GM12892 (cell line): Measurements from ENCODE around the gene FOXL3.

Experiments used
- DNase-seq: peaks from one replicate; pipeline ENCODE4 v3.0.0; 2011; ENCODE audit not compliant: insufficient read length
- FAIRE-seq: peaks from 2 replicates; lab custom pipeline; 2011; peaks lifted over from hg19 to GRCh38; lab: Jason Lieb, UNC
- POLR2A ChIP-seq: IDR thresholded peaks from 2 replicates; pipeline ENCODE4 v1.6.1; 2011; ENCODE audit warnings: low read depth, low read length, control low read depth
- POLR2AphosphoS5 ChIP-seq: IDR thresholded peaks from 2 replicates; pipeline ENCODE4 v1.6.1; 2011; ENCODE audit warnings: low read depth, low read length, control low read depth
- TAF1 ChIP-seq: IDR thresholded peaks from 2 replicates; pipeline ENCODE4 v1.6.1; 2011; ENCODE audit warnings: low read depth, mild to moderate bottlenecking, control low read depth, low read length, borderline replicate concordance

FOXL3 gene

GRCh38 chr7:249989-250388 is 40.0 kb upstream of the FOXL3 start:
- DNase-seq: no peak
- TF ChIP-seq TAF1 (no peak), POLR2A (no peak), POLR2AphosphoS5 (no peak)
- no peak for FAIRE-seq

GRCh38 chr7:250523-250922 is 39.4 kb upstream of the FOXL3 start:
- DNase-seq (no peak), FAIRE-seq (no peak)
- TF ChIP-seq POLR2AphosphoS5 (no peak), TAF1 (no peak), POLR2A (no peak)

- FAIRE-seq (no peak), DNase-seq (no peak)
These were observed 39.0 kb upstream of the FOXL3 start for GRCh38 chr7:251005-251404.

GRCh38 chr7:251446-252175 is 38.4 kb upstream of the FOXL3 start:
- DNase-seq (no peak), FAIRE-seq (no peak)
- TF ChIP-seq POLR2AphosphoS5 (no peak), TAF1 (no peak), POLR2A (no peak)

More at GRCh38 chr7:251005-251404, 39.0 kb upstream of the FOXL3 start:
- TF ChIP-seq POLR2AphosphoS5 (no peak), TAF1 (no peak), POLR2A (no peak)

GRCh38 chr7:252216-252965 is 37.6 kb upstream of the FOXL3 start:
- TF ChIP-seq POLR2A: no peak
- no peak for TF ChIP-seq TAF1
- no peak for TF ChIP-seq POLR2AphosphoS5
- DNase-seq (no peak), FAIRE-seq (no peak)

GRCh38 chr7:252981-253380 is 37.0 kb upstream of the FOXL3 start:
- FAIRE-seq: no peak
- TF ChIP-seq POLR2AphosphoS5: no peak
- no peak for TF ChIP-seq TAF1
- no peak for TF ChIP-seq POLR2A
- DNase-seq: no peak

- TF ChIP-seq POLR2AphosphoS5 (no peak), TAF1 (no peak), POLR2A (no peak)
- DNase-seq (no peak), FAIRE-seq (no peak)
These were observed 36.2 kb upstream of the FOXL3 start for GRCh38 chr7:253581-254336.

- no peak for TF ChIP-seq POLR2A
- no peak for TF ChIP-seq TAF1
- no peak for TF ChIP-seq POLR2AphosphoS5
- DNase-seq: no peak
- FAIRE-seq: no peak
These were observed 35.5 kb upstream of the FOXL3 start for GRCh38 chr7:254337-255037.

- TF ChIP-seq TAF1 (no peak), POLR2A (no peak), POLR2AphosphoS5 (no peak)
- FAIRE-seq: no peak
These were observed 34.9 kb upstream of the FOXL3 start for GRCh38 chr7:255038-255435.

GRCh38 chr7:255721-256361 is 34.1 kb upstream of the FOXL3 start:
- TF ChIP-seq TAF1: no peak
- TF ChIP-seq POLR2A: no peak
- no peak for TF ChIP-seq POLR2AphosphoS5
- FAIRE-seq: no peak
- no peak for DNase-seq

More at GRCh38 chr7:255038-255435, 34.9 kb upstream of the FOXL3 start:
- DNase-seq: no peak
